Measurements from ENCODE around the gene WT1. TPM values are rescaled to one million over a fixed set of nuclear protein-coding genes. Genes with fewer than 3 reads are reported as not detected.
A peak's percentile ranks its signal among the peaks of the same experiment; 100 is the strongest.

Gene WT1
- total RNA-seq, 1 donor from 2014 or later: 2.0 TPM

DNA sequence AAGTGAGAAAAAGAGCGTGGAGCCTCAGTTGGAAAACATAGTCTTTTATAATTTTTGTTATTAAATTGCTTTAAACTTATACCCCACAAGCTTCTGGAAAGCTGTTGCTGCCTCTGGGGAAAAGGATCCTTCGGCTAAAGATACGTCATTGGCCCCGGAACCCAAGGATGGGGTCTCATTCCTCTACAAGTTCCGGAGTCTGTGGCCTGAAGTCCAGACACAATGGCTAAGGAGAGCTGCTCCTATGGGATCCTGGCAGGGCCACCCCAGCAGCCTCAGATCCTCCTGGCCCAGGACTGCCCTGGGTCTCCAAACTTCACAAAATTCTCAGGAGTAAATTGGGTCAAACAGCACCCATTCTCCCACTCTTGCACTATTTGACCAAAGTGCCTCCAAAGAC lies 5.9 kb downstream of the WT1 start:
- H3K27me3 ChIP-seq (ENCODE audit: low read depth): peaks cover 100% of the 10 kb centered on the region

DNA sequence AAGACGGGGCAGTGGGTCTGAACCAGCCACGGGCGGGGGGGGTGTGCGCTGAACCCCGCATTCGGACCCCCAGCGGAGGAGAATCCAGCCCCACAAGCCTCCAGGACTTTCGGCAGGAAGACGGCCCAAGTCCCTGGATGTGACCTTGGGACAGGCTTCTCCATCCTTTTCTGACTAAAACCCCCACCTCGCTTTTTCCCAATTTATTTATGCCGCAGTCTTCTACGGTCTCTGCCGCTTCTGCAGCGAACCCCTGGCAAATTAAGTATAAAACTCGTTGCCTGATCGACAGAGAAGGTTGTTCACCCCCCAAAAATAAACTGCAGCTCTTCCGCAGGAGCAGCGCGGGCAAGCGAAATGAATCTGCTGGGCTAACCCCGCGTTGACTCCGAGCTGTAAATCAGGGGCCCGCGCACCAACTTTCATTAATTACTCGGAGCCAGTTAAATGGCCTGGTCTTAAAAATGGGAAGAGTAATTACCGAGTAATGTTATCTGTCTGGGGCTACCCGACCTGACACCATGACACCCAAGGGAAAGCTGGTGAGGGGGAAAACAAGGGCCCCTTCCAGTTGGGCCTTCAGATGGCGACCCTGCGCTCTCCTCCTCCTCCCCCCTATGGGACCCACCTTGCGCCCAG lies 6.6 kb downstream of the WT1 start:
- Histone ChIP-seq H3K27me3 (ENCODE audit: low read depth) (peaks cover 99% of the 10 kb centered on the region), H3K4me3 (no peak overlapping the region)

More for the DNA sequence above, 5.9 kb downstream of the WT1 start:
- no peak for DNase-seq
- Histone ChIP-seq H3K36me3 (no peaks in the 10 kb centered on the region), H3K4me1 (peaks cover 53% of the 10 kb centered on the region), H3K27ac (replicated peaks) (no peak overlapping the region), H3K4me3 (no peak overlapping the region), H3K9me3 (replicated peaks) (no peaks in the 10 kb centered on the region)
- TF ChIP-seq, protein P1, sequence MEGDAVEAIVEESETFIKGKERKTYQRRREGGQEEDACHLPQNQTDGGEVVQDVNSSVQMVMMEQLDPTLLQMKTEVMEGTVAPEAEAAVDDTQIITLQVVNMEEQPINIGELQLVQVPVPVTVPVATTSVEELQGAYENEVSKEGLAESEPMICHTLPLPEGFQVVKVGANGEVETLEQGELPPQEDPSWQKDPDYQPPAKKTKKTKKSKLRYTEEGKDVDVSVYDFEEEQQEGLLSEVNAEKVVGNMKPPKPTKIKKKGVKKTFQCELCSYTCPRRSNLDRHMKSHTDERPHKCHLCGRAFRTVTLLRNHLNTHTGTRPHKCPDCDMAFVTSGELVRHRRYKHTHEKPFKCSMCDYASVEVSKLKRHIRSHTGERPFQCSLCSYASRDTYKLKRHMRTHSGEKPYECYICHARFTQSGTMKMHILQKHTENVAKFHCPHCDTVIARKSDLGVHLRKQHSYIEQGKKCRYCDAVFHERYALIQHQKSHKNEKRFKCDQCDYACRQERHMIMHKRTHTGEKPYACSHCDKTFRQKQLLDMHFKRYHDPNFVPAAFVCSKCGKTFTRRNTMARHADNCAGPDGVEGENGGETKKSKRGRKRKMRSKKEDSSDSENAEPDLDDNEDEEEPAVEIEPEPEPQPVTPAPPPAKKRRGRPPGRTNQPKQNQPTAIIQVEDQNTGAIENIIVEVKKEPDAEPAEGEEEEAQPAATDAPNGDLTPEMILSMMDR (IDR thresholded peaks at IDR 0.05; ENCODE audit: borderline replicate concordance): no peak
- intact Hi-C loops (cut with micrococcal nuclease): no loop called here

DNA sequence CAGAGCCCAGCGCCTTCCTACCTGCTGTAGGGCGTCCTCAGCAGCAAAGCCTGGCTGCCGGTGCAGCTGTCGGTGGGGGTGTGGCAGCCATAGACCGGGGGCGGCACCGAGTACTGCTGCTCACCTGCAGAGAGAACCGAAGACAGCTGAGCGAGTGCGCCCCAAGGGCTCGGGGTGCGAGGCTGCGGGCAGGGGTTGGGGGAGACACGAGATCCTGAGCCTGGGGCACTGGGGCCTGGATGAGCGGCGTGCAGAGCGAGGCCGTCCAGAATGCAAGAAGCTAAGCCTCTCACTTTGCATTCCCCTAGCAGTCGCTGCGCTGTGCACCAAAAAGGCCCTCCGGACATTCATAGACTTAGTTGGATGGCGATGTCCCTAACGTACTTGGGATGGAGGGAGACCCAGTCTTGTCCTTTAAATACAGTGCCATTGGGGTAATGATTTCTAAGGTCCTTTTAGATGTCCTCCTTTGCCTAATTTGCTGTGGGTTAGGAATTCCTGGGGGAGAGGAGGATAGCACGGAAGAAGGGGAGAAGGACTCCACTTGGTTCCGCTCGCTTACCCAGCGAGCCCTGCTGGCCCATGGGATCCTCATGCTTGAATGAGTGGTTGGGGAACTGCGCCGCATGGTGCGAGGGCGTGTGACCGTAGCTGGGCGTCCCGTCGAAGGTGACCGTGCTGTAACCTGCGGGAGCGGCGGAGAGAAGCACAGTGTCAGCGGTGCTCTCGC lies 7.2 kb downstream of the WT1 start:
- DNase-seq: no peak
- H3K27me3 ChIP-seq (ENCODE audit: low read depth): peaks cover 99% of the 10 kb centered on the region
- TF ChIP-seq, protein P1 (IDR thresholded peaks at IDR 0.05; ENCODE audit: borderline replicate concordance): no peak
- no peak overlapping the region for H3K4me3 ChIP-seq
- H3K4me1 ChIP-seq: peaks cover 41% of the 10 kb centered on the region
- intact Hi-C loops (cut with micrococcal nuclease): no loop called here
- H3K27ac ChIP-seq (replicated peaks): no peak overlapping the region
- H3K36me3 ChIP-seq: no peaks in the 10 kb centered on the region
- no peaks in the 10 kb centered on the region for H3K9me3 ChIP-seq (replicated peaks)

More for the DNA sequence above, 6.6 kb downstream of the WT1 start:
- Histone ChIP-seq H3K4me1 (peaks cover 47% of the 10 kb centered on the region), H3K36me3 (no peaks in the 10 kb centered on the region), H3K9me3 (replicated peaks) (no peaks in the 10 kb centered on the region), H3K27ac (replicated peaks) (no peak overlapping the region)
- TF ChIP-seq, protein P1 (IDR thresholded peaks at IDR 0.05; ENCODE audit: borderline replicate concordance): no peak
- no peak for DNase-seq
- intact Hi-C loops (cut with micrococcal nuclease): no loop called here

GRCh38 chr11:32427616-32427934 lies 7.8 kb downstream of the WT1 start:
- Histone ChIP-seq H3K27ac (replicated peaks) (peak overlapping the region; percentile 63), H3K27me3 (ENCODE audit: low read depth) (peaks cover 99% of the 10 kb centered on the region), H3K4me3 (peak overlapping the region; percentile 56), H3K9me3 (replicated peaks) (no peaks in the 10 kb centered on the region), H3K4me1 (peaks cover 41% of the 10 kb centered on the region), H3K36me3 (no peaks in the 10 kb centered on the region)
- TF ChIP-seq, protein P1 (IDR thresholded peaks at IDR 0.05; ENCODE audit: borderline replicate concordance): no peak
- intact Hi-C loops (cut with micrococcal nuclease): no loop called here
- DNase-seq: no peak

- Histone ChIP-seq H3K36me3 (no peaks in the 10 kb centered on the region), H3K27me3 (ENCODE audit: low read depth) (peaks cover 96% of the 10 kb centered on the region), H3K4me3 (peak overlapping the region; percentile 56), H3K27ac (replicated peaks) (peak overlapping the region; percentile 63), H3K4me1 (peaks cover 41% of the 10 kb centered on the region), H3K9me3 (replicated peaks) (no peaks in the 10 kb centered on the region)
- DNase-seq: peak; percentile 63
- TF ChIP-seq, protein P1 (IDR thresholded peaks at IDR 0.05; ENCODE audit: borderline replicate concordance): no peak
- intact Hi-C loops (cut with micrococcal nuclease): no loop called here
Measured at GRCh38 chr11:32426819-32427615, 8.3 kb downstream of the WT1 start.

All from left ventricle myocardium inferior (tissue), 1 donor.